ENCODE measurements around the gene SCEL.

DNA sequence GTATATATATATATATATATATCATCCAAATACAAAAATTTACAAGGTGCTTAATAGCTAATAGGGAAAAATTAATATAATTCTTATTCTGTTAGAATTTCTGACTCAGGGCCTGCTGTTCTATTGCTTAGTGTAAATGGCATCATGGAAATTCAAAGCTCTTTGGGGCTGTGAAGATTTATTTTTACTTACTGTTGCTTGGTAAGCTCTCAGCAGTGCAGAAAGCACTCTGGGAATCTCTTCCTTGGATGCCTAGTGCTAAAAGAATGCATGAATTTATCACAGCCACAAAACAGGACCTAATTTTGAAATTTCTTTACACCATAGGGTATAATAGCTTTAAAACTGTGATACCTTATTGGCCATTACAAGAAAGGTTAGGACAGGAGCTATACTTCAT is 92.7 kb downstream of the SCEL start:
- no peak for TF ChIP-seq CTCF (IDR thresholded peaks at IDR 0.05)
- TF ChIP-seq EP300 (IDR thresholded peaks at IDR 0.05): no peak

Data from esophagus muscularis mucosa (tissue), 3 donors.